HCT116 (cell line): ENCODE measurements around the gene FREM3. TPM values are rescaled to one million over a fixed set of nuclear protein-coding genes. Genes with fewer than 3 reads are reported as not detected.

Experiments used
- ATAC-seq: fragments of 200-7000 bp; cut with Tn5 transposase; 2 replicates; pipeline ENCODE4 v1.9.1; 2020; ENCODE audit warnings: mild to moderate bottlenecking, moderate library complexity
- BruUV-seq: library from RNA; stranded (reverse); fragments of 400-500 nt; replicated peaks from 2 replicates; lab custom pipeline; 2021; lab: Mats Ljungman, UMichigan
- CTCF ChIA-PET: fragments of 300-600 bp; sonication (Branson Sonifier 250); formaldehyde crosslinking; loops from one replicate; lab custom pipeline; 2021; ENCODE audit warnings: antibody characterized with exemption; lab: Charles Lee
- POLR2A ChIA-PET: fragments of 300-600, 350-600 bp; sonication (Branson Sonifier 250); formaldehyde crosslinking; loops from one replicate; lab custom pipeline; 2021; ENCODE audit warnings: antibody characterized with exemption; lab: Charles Lee
- RAD21 ChIA-PET, 2 experiments: fragments of 300-600 bp; sonication (Branson Sonifier 250); formaldehyde crosslinking; loops; one replicate each; lab custom pipeline; 2023; ENCODE audit warnings: low total read pairs in 2 of 2; ENCODE audit not compliant: uncharacterized antibody in 2 of 2, unreplicated experiment in 2 of 2, low non-redundant PET in 1 of 2; lab: Charles Lee
- DNase-seq: peaks from one replicate; pipeline ENCODE4 v3.0.0-alpha.2; 2010; ENCODE audit warnings: low read depth, low spot score
- H2AFZ ChIP-seq: fragments of 200-600 bp; shearing (Covaris generic), sonication (generic); 2 replicates; pipeline ENCODE4 v1.6.1; 2017; ENCODE audit warnings: low read depth, mixed run types, mixed read lengths, antibody characterized with exemption, low read length; ENCODE audit not compliant: poor library complexity, severe bottlenecking
- H3K27ac ChIP-seq: 2 replicates; pipeline ENCODE4 v1.5.1; 2012; ENCODE audit warnings: low read depth, low read length
- H3K27me3 ChIP-seq: fragments of 200-600 bp; sonication (generic); 2 replicates; pipeline ENCODE4 v1.6.1; 2016; ENCODE audit warnings: mixed run types, low read length, mixed read lengths; ENCODE audit not compliant: insufficient read depth
- H3K36me3 ChIP-seq, 2 experiments: fragments of 200-500 bp in 1 of 2; fragments of 200-600 bp in 1 of 2; sonication (Bioruptor generic) in 1 of 2; sonication (generic) in 1 of 2; 2 replicates each; pipeline versions ENCODE4 v1.5.1 to v1.6.1; 2014 to 2016; ENCODE audit warnings: low read length in 2 of 2, inconsistent platforms in 1 of 2, mixed read lengths in 1 of 2, mixed run types in 1 of 2; ENCODE audit not compliant: insufficient read depth in 2 of 2, control insufficient read depth in 1 of 2
- H3K4me1 ChIP-seq, 2 experiments: fragments of 200-600 bp in 1 of 2; sonication (generic) in 1 of 2; 2 replicates each; pipeline versions ENCODE4 v1.5.1 to v1.6.1; 2012 to 2017; ENCODE audit warnings: low read length in 2 of 2, inconsistent platforms in 1 of 2, mild to moderate bottlenecking in 1 of 2, mixed read lengths in 1 of 2, mixed run types in 1 of 2, moderate library complexity in 1 of 2; ENCODE audit not compliant: insufficient read depth in 2 of 2, control insufficient read depth in 1 of 2
- H3K4me2 ChIP-seq: fragments of 200-600 bp; sonication (generic); 2 replicates; pipeline ENCODE4 v1.6.1; 2017; ENCODE audit warnings: mixed run types, low read length, mixed read lengths
- H3K4me3 ChIP-seq, 2 experiments: fragments of 200-600 bp in 1 of 2; sonication (generic) in 1 of 2; replicated peaks in 1 of 2; 2 replicates each; pipeline ENCODE4 v1.5.1; 2011 to 2016; ENCODE audit warnings: low read length in 2 of 2, control low read depth in 1 of 2, low read depth in 1 of 2, mild to moderate bottlenecking in 1 of 2, mixed read lengths in 1 of 2, mixed run types in 1 of 2
- H3K79me2 ChIP-seq: fragments of 200-600 bp; sonication (generic); 2 replicates; pipeline ENCODE4 v1.6.1; 2017; ENCODE audit warnings: mild to moderate bottlenecking, mixed run types, low read length, moderate library complexity, mixed read lengths; ENCODE audit not compliant: insufficient read depth
- H3K9ac ChIP-seq: fragments of 200-600 bp; sonication (generic); 2 replicates; pipeline ENCODE4 v1.6.1; 2016; ENCODE audit warnings: low read length, mixed read lengths
- H3K9me2 ChIP-seq: fragments of 200-600 bp; sonication (generic), shearing (Covaris generic); 2 replicates; pipeline ENCODE4 v1.6.1; 2017; ENCODE audit warnings: mixed run types, mild to moderate bottlenecking, moderate library complexity; ENCODE audit not compliant: insufficient read depth
- H3K9me3 ChIP-seq, 2 experiments: fragments of 200-500 bp in 1 of 2; fragments of 200-600 bp in 1 of 2; sonication (Bioruptor generic) in 1 of 2; sonication (generic) in 1 of 2; 2 replicates each; pipeline ENCODE4 v1.6.1; 2014 to 2017; ENCODE audit warnings: low read length in 2 of 2, mixed read lengths in 2 of 2, inconsistent platforms in 1 of 2, low read depth in 1 of 2, mild to moderate bottlenecking in 1 of 2, mixed run types in 1 of 2, moderate library complexity in 1 of 2; ENCODE audit not compliant: control insufficient read depth in 1 of 2, insufficient read depth in 1 of 2
- H4K20me1 ChIP-seq: fragments of 200-600 bp; sonication (generic), shearing (Covaris generic); 2 replicates; pipeline ENCODE4 v1.6.1; 2017; ENCODE audit warnings: mixed run types, mild to moderate bottlenecking, moderate library complexity; ENCODE audit not compliant: insufficient read depth
- ATF3 ChIP-seq: IDR thresholded peaks from 2 replicates; pipeline ENCODE4 v1.6.1; 2012
- EGR1 ChIP-seq: IDR thresholded peaks from 2 replicates; pipeline ENCODE4 v1.6.1; 2012; ENCODE audit warnings: low read depth
- ELF1 ChIP-seq: IDR thresholded peaks from 2 replicates; pipeline ENCODE4 v1.6.1; 2012; ENCODE audit warnings: low read depth, borderline replicate concordance
- POLR2A ChIP-seq: IDR thresholded peaks from 2 replicates; pipeline ENCODE4 v1.7.0; 2011; ENCODE audit warnings: borderline replicate concordance; ENCODE audit not compliant: insufficient read depth, insufficient read length; ENCODE audit errors: extremely low read depth
- POLR2AphosphoS5 ChIP-seq: IDR thresholded peaks from 2 replicates; pipeline ENCODE4 v1.6.1; 2011; ENCODE audit warnings: mild to moderate bottlenecking, low read depth, low read length, moderate library complexity
- REST ChIP-seq: IDR thresholded peaks from 2 replicates; pipeline ENCODE4 v1.6.1; 2012; ENCODE audit warnings: low read depth
- ZBTB33 ChIP-seq: IDR thresholded peaks from 2 replicates; pipeline ENCODE4 v1.6.1; 2011; ENCODE audit warnings: mild to moderate bottlenecking, low read length, moderate library complexity; ENCODE audit not compliant: insufficient replicate concordance; ENCODE audit errors: extremely low read depth
- ZFX ChIP-seq: fragments of 450-650 bp; IDR thresholded peaks from 2 replicates; pipeline ENCODE4 v1.6.1; 2017
- intact Hi-C: fragments of 100-400 bp; cut with micrococcal nuclease; formaldehyde crosslinking; loops from 2 replicates; pipeline ENCODE4 v1.10.0; 2022
- total RNA-seq: library from RNA; stranded (reverse); gene quantifications from one replicate; pipeline ENCODE4 v1.2.1, GENCODE V29; 2021; ENCODE audit not compliant: unreplicated experiment

Gene FREM3
- total RNA-seq, 1 experiment from 2014 or later, result not detected

GRCh38 chr4:143658336-143658735 lies 42.1 kb downstream of the FREM3 start:
- intact Hi-C loops, result no loop called here
- Histone ChIP-seq H3K27me3 (no peaks in the 10 kb centered on the region), H3K4me3 (no peak overlapping the region), H3K36me3 (no peaks in the 10 kb centered on the region), H2AFZ (no peak overlapping the region), H3K9ac (no peak overlapping the region), H3K4me2 (no peak overlapping the region), H3K27ac (no peak overlapping the region), H3K79me2 (no peaks in the 10 kb centered on the region), H3K9me3 (no peaks in the 10 kb centered on the region), H4K20me1 (no peaks in the 10 kb centered on the region), H3K4me1 (no peaks in the 10 kb centered on the region), H3K9me2 (0 out of 2 replicates have a peak, but pooled peaks cover 2% of the 10 kb centered on the region)
- TF ChIP-seq POLR2AphosphoS5, result no peak
- no peak for TF ChIP-seq ATF3
- no peak for TF ChIP-seq ZFX
- TF ChIP-seq ELF1, result no peak
- TF ChIP-seq POLR2A, result no peak
- no peak for TF ChIP-seq EGR1
- no peak for TF ChIP-seq REST
- no peak for TF ChIP-seq ZBTB33
- no TSS peak for BruUV-seq
- POLR2A ChIA-PET, result no interaction called here
- RAD21 ChIA-PET, result no interaction called here
- ATAC-seq (no peak), DNase-seq (no peak)
- CTCF ChIA-PET, result no interaction called here
